Testis (tissue), 2 donors: ENCODE results near the gene ATP8B2.

Experiments
- POLR2A ChIP-seq: fragments of 450-650 bp; IDR thresholded peaks from one replicate; pipeline ENCODE4 v1.6.1; 2017; ENCODE audit warnings: antibody characterized with exemption, mild to moderate bottlenecking, moderate library complexity
- TF ChIP-seq, protein P1 (sequence below), 3 experiments: fragments of 450-650 bp in 2 of 3; fragments of 200-600 bp in 1 of 3; sonication (generic) in 1 of 3; IDR thresholded peaks; one replicate each; pipeline ENCODE4 v1.5.1; 2016 to 2019; ENCODE audit warnings: antibody characterized with exemption in 3 of 3, mild to moderate bottlenecking in 2 of 3, moderate library complexity in 1 of 3

GRCh38 chr1:154386643-154387352, 61.5 kb downstream of the ATP8B2 start:
- no peak for TF ChIP-seq POLR2A
- TF ChIP-seq, protein P1, sequence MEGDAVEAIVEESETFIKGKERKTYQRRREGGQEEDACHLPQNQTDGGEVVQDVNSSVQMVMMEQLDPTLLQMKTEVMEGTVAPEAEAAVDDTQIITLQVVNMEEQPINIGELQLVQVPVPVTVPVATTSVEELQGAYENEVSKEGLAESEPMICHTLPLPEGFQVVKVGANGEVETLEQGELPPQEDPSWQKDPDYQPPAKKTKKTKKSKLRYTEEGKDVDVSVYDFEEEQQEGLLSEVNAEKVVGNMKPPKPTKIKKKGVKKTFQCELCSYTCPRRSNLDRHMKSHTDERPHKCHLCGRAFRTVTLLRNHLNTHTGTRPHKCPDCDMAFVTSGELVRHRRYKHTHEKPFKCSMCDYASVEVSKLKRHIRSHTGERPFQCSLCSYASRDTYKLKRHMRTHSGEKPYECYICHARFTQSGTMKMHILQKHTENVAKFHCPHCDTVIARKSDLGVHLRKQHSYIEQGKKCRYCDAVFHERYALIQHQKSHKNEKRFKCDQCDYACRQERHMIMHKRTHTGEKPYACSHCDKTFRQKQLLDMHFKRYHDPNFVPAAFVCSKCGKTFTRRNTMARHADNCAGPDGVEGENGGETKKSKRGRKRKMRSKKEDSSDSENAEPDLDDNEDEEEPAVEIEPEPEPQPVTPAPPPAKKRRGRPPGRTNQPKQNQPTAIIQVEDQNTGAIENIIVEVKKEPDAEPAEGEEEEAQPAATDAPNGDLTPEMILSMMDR (IDR thresholded peaks at IDR 0.05) = no peak
